HL-60/S4 (cell line): ENCODE results near the gene DNM3.

Experiments
- in situ Hi-C: fragments of 300-500 bp; cut with MboI; formaldehyde crosslinking; loops from 2 replicates; pipeline ENCODE4 v1.14.3; 2022; ENCODE audit warnings: low sequenced_read_pairs

DNM3 gene

GRCh38 chr1:171966426-171967220 lies 125.3 kb downstream of the DNM3 start:
- in situ Hi-C loops, result no loop called here

- in situ Hi-C loops, result no loop called here
Measured at GRCh38 chr1:171969226-171969625, 127.9 kb downstream of the DNM3 start.

GRCh38 chr1:171969813-171970212 lies 128.5 kb downstream of the DNM3 start:
- in situ Hi-C loops, result no loop called here

GRCh38 chr1:171972846-171973245 lies 131.5 kb downstream of the DNM3 start:
- in situ Hi-C loops, result no loop called here

GRCh38 chr1:171973421-171973820 lies 132.1 kb downstream of the DNM3 start:
- in situ Hi-C loops, result no loop called here

- in situ Hi-C loops, result loop anchor here (25.0 kb wide), 1 partner anchor 344 kb away; no protein-coding TSS in a partner anchor
Measured at GRCh38 chr1:171981303-171981702, 140.0 kb downstream of the DNM3 start.

GRCh38 chr1:171983584-171983983 lies 142.3 kb downstream of the DNM3 start:
- in situ Hi-C loops, result loop anchor here (25.0 kb wide), 1 partner anchor 346 kb away; no protein-coding TSS in a partner anchor

- in situ Hi-C loops, result loop anchor here (25.0 kb wide), 1 partner anchor 347 kb away; no protein-coding TSS in a partner anchor
Measured at GRCh38 chr1:171984262-171984661, 143.0 kb downstream of the DNM3 start.

GRCh38 chr1:171984850-171985485 lies 143.7 kb downstream of the DNM3 start:
- in situ Hi-C loops, result loop anchor here (25.0 kb wide), 1 partner anchor 348 kb away; no protein-coding TSS in a partner anchor

- in situ Hi-C loops, result loop anchor here (25.0 kb wide), 1 partner anchor 348 kb away; no protein-coding TSS in a partner anchor
Measured at GRCh38 chr1:171985639-171986038, 144.3 kb downstream of the DNM3 start.

- in situ Hi-C loops, result loop anchor here (25.0 kb wide), 1 partner anchor 351 kb away; no protein-coding TSS in a partner anchor
Measured at GRCh38 chr1:171988243-171988885, 147.1 kb downstream of the DNM3 start.

GRCh38 chr1:171990371-171990770 lies 149.1 kb downstream of the DNM3 start:
- in situ Hi-C loops, result loop anchor here (25.0 kb wide), 1 partner anchor 353 kb away; no protein-coding TSS in a partner anchor

- in situ Hi-C loops, result loop anchor here (25.0 kb wide), 1 partner anchor 357 kb away; no protein-coding TSS in a partner anchor
Measured at GRCh38 chr1:171994293-171994692, 153.0 kb downstream of the DNM3 start.

- in situ Hi-C loops, result loop anchor here (25.0 kb wide), 1 partner anchor 358 kb away; no protein-coding TSS in a partner anchor
Measured at GRCh38 chr1:171995573-171995972, 154.3 kb downstream of the DNM3 start.

- in situ Hi-C loops, result loop anchor here (25.0 kb wide), 1 partner anchor 361 kb away; no protein-coding TSS in a partner anchor
Measured at GRCh38 chr1:171997936-171998335, 156.6 kb downstream of the DNM3 start.

- in situ Hi-C loops, result loop anchor here (25.0 kb wide), 1 partner anchor 361 kb away; no protein-coding TSS in a partner anchor
Measured at GRCh38 chr1:171998711-171999110, 157.4 kb downstream of the DNM3 start.

- in situ Hi-C loops, result loop anchor here (25.0 kb wide), 1 partner anchor 362 kb away; no protein-coding TSS in a partner anchor
Measured at GRCh38 chr1:171999756-172000155, 158.5 kb downstream of the DNM3 start.

- in situ Hi-C loops, result no loop called here
Measured at GRCh38 chr1:172001288-172001687, 160.0 kb downstream of the DNM3 start.

- in situ Hi-C loops, result no loop called here
Measured at GRCh38 chr1:172002725-172003345, 161.5 kb downstream of the DNM3 start.

- in situ Hi-C loops, result no loop called here
Measured at GRCh38 chr1:172003766-172004530, 162.7 kb downstream of the DNM3 start.
